Gastrocnemius medialis (tissue), 4 donors: Measurements from ENCODE around the gene SORD.

Source experiments
- CTCF ChIP-seq, 5 experiments: fragments of 450-650 bp in 3 of 5; fragments of 200-600 bp in 2 of 5; sonication (generic) in 2 of 5; IDR thresholded peaks in 4 of 5; conservative IDR thresholded peaks in 1 of 5; 1 replicate in 4 of 5; 2 replicates in 1 of 5; pipeline ENCODE4 v1.5.1; 2016 to 2019; ENCODE audit warnings: antibody characterized with exemption in 5 of 5, mild to moderate bottlenecking in 3 of 5, moderate library complexity in 3 of 5
- POLR2A ChIP-seq, 2 donors: fragments of 450-650 bp; IDR thresholded peaks; one replicate each; pipeline ENCODE4 v1.6.1; 2017; ENCODE audit warnings: antibody characterized with exemption in 2 of 2, mild to moderate bottlenecking in 2 of 2, moderate library complexity in 2 of 2

GRCh38 chr15:45050587-45050986 lies 27.6 kb downstream of the SORD start:
- TF ChIP-seq CTCF (IDR thresholded peaks at IDR 0.05 in 4 of 5, conservative IDR thresholded peaks at IDR 0.05 in 1 of 5) = no peak
- TF ChIP-seq POLR2A (IDR thresholded peaks at IDR 0.05) = no peak
